ENCODE data around the gene POU5F1. TPM values are rescaled to one million over a fixed set of nuclear protein-coding genes. Genes with fewer than 3 reads are reported as not detected.
A peak's percentile ranks its signal among the peaks of the same experiment; 100 is the strongest.

The POU5F1 gene
- total and polyA plus RNA-seq, 9 of the 15 experiments (the other 6 are each of a cell fraction or from before 2014, with no cell fraction given) = 0.06 to 2.0 (median 0.10) TPM; not detected in 6

DNA sequence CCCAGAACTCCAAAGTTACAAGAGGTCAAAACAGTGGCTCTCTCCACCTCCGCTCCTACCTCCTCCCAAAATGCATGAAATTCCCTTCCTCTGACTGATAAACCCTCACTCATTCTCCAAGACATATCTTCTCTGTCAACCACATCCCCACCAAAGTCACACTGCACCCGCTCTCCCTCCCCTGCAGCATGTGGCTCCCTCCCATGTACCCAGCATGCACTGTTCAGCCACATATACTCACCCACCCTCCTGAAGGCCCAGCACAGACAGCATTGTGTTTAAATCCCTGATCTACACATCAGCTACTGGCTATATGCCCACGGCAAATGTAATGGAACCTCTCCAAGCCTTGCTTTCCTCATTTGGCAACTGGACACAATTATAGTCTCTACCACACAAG lies 5.5 kb upstream of the POU5F1 start (continued):
- TF ChIP-seq ZNF384 (IDR thresholded peaks at IDR 0.05; ENCODE audit: low read depth, low read length) (no peak), SMARCA5 (IDR thresholded peaks at IDR 0.05) (no peak), TEAD1 (CRISPR knock-in tag; IDR thresholded peaks at IDR 0.05) (no peak), CEBPB (tag; IDR thresholded peaks at IDR 0.05) (no peak), KLF16 (IDR thresholded peaks at IDR 0.05) (no peak), KAT8 (IDR thresholded peaks at IDR 0.05; ENCODE audit: low read depth) (no peak), TEAD2 (tag; IDR thresholded peaks at IDR 0.05) (no peak)
- TF ChIP-seq, protein P1, sequence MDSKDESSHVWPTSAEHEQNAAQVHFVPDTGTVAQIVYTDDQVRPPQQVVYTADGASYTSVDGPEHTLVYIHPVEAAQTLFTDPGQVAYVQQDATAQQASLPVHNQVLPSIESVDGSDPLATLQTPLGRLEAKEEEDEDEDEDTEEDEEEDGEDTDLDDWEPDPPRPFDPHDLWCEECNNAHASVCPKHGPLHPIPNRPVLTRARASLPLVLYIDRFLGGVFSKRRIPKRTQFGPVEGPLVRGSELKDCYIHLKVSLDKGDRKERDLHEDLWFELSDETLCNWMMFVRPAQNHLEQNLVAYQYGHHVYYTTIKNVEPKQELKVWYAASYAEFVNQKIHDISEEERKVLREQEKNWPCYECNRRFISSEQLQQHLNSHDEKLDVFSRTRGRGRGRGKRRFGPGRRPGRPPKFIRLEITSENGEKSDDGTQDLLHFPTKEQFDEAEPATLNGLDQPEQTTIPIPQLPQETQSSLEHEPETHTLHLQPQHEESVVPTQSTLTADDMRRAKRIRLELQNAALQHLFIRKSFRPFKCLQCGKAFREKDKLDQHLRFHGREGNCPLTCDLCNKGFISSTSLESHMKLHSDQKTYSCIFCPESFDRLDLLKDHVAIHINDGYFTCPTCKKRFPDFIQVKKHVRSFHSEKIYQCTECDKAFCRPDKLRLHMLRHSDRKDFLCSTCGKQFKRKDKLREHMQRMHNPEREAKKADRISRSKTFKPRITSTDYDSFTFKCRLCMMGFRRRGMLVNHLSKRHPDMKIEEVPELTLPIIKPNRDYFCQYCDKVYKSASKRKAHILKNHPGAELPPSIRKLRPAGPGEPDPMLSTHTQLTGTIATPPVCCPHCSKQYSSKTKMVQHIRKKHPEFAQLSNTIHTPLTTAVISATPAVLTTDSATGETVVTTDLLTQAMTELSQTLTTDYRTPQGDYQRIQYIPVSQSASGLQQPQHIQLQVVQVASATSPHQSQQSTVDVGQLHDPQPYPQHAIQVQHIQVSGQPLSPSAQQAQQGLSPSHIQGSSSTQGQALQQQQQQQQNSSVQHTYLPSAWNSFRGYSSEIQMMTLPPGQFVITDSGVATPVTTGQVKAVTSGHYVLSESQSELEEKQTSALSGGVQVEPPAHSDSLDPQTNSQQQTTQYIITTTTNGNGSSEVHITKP (IDR thresholded peaks at IDR 0.05; ENCODE audit: partially characterized antibody) = peak; percentile 37
- TF ChIP-seq, protein P2, sequence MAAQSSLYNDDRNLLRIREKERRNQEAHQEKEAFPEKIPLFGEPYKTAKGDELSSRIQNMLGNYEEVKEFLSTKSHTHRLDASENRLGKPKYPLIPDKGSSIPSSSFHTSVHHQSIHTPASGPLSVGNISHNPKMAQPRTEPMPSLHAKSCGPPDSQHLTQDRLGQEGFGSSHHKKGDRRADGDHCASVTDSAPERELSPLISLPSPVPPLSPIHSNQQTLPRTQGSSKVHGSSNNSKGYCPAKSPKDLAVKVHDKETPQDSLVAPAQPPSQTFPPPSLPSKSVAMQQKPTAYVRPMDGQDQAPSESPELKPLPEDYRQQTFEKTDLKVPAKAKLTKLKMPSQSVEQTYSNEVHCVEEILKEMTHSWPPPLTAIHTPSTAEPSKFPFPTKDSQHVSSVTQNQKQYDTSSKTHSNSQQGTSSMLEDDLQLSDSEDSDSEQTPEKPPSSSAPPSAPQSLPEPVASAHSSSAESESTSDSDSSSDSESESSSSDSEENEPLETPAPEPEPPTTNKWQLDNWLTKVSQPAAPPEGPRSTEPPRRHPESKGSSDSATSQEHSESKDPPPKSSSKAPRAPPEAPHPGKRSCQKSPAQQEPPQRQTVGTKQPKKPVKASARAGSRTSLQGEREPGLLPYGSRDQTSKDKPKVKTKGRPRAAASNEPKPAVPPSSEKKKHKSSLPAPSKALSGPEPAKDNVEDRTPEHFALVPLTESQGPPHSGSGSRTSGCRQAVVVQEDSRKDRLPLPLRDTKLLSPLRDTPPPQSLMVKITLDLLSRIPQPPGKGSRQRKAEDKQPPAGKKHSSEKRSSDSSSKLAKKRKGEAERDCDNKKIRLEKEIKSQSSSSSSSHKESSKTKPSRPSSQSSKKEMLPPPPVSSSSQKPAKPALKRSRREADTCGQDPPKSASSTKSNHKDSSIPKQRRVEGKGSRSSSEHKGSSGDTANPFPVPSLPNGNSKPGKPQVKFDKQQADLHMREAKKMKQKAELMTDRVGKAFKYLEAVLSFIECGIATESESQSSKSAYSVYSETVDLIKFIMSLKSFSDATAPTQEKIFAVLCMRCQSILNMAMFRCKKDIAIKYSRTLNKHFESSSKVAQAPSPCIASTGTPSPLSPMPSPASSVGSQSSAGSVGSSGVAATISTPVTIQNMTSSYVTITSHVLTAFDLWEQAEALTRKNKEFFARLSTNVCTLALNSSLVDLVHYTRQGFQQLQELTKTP (IDR thresholded peaks at IDR 0.05; ENCODE audit: low read depth in 1 of 2, partially characterized antibody in 2 of 2) = no peak
- TF ChIP-seq, protein P3, sequence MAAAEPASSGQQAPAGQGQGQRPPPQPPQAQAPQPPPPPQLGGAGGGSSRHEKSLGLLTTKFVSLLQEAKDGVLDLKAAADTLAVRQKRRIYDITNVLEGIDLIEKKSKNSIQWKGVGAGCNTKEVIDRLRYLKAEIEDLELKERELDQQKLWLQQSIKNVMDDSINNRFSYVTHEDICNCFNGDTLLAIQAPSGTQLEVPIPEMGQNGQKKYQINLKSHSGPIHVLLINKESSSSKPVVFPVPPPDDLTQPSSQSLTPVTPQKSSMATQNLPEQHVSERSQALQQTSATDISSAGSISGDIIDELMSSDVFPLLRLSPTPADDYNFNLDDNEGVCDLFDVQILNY (CRISPR knock-in tag; IDR thresholded peaks at IDR 0.05) = no peak
- TF ChIP-seq, protein P4, sequence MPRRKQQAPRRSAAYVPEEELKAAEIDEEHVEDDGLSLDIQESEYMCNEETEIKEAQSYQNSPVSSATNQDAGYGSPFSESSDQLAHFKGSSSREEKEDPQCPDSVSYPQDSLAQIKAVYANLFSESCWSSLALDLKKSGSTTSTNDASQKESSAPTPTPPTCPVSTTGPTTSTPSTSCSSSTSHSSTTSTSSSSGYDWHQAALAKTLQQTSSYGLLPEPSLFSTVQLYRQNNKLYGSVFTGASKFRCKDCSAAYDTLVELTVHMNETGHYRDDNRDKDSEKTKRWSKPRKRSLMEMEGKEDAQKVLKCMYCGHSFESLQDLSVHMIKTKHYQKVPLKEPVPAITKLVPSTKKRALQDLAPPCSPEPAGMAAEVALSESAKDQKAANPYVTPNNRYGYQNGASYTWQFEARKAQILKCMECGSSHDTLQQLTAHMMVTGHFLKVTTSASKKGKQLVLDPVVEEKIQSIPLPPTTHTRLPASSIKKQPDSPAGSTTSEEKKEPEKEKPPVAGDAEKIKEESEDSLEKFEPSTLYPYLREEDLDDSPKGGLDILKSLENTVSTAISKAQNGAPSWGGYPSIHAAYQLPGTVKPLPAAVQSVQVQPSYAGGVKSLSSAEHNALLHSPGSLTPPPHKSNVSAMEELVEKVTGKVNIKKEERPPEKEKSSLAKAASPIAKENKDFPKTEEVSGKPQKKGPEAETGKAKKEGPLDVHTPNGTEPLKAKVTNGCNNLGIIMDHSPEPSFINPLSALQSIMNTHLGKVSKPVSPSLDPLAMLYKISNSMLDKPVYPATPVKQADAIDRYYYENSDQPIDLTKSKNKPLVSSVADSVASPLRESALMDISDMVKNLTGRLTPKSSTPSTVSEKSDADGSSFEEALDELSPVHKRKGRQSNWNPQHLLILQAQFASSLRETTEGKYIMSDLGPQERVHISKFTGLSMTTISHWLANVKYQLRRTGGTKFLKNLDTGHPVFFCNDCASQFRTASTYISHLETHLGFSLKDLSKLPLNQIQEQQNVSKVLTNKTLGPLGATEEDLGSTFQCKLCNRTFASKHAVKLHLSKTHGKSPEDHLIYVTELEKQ (CRISPR knock-in tag; IDR thresholded peaks at IDR 0.05) = no peak
- TF ChIP-seq, protein P5, sequence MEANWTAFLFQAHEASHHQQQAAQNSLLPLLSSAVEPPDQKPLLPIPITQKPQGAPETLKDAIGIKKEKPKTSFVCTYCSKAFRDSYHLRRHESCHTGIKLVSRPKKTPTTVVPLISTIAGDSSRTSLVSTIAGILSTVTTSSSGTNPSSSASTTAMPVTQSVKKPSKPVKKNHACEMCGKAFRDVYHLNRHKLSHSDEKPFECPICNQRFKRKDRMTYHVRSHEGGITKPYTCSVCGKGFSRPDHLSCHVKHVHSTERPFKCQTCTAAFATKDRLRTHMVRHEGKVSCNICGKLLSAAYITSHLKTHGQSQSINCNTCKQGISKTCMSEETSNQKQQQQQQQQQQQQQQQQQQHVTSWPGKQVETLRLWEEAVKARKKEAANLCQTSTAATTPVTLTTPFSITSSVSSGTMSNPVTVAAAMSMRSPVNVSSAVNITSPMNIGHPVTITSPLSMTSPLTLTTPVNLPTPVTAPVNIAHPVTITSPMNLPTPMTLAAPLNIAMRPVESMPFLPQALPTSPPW (CRISPR knock-in tag; IDR thresholded peaks at IDR 0.05) = peak; percentile 82
